ENCODE data around the gene KCTD3. TPM values are rescaled to one million over a fixed set of nuclear protein-coding genes. Genes with fewer than 3 reads are reported as not detected.

KCTD3 gene
- polyA plus RNA-seq, 1 donor (not counting 4 experiments of a cell fraction or from before 2014, with no cell fraction given) = 43.4 TPM

DNA sequence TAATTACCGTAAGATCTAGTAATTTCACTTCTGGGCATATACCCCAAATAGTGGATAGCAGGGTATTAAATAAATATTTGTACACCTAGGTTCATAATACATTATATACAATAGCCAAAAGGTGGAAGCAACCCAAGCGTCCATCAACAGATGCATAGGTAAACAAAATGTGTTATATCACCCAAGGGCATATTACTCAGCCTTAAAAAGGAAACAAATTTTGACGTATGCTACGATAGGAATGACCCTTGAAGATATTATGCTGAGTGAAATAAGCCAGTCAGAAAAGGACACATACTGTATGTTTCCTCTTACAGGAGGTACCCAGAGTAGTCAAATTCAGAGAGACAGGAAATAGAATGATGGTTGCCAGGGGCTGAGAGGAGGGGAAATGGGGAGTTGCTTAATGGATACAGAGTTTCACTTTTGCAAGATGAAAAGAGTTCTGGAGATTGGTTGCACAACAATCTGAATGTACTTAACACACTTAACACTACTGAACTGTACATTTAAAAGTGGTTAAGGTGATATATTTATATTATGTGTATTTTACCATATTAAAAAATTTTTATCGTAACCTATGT, 36.6 kb upstream of the KCTD3 start:
- Histone ChIP-seq H3K4me2 (ENCODE audit: control insufficient read depth, extremely low read depth, insufficient read depth, low read depth, low read length) (no peak overlapping the region), H2AFZ (ENCODE audit: control insufficient read depth, low read length) (no peak overlapping the region), H3K9ac (ENCODE audit: control insufficient read depth, extremely low read depth, insufficient read depth, low read length) (no peak overlapping the region), H3K4me1 (ENCODE audit: control insufficient read depth, extremely low read depth, insufficient read depth, low read length) (no peaks in the 10 kb centered on the region), H3K4me3 (ENCODE audit: control insufficient read depth in 2 of 3, extremely low read depth in 1 of 3, insufficient read depth in 2 of 3, low read depth in 1 of 3, low read length in 3 of 3) (no peak overlapping the region), H3K27me3 (ENCODE audit: control insufficient read depth, extremely low read depth, insufficient read depth, low read length) (no peaks in the 10 kb centered on the region), H3K79me2 (ENCODE audit: control insufficient read depth, insufficient read depth, low read length) (no peaks in the 10 kb centered on the region), H3K9me1 (ENCODE audit: control insufficient read depth, extremely low read depth, insufficient read depth, low read length) (no peaks in the 10 kb centered on the region), H3K27ac (ENCODE audit: control insufficient read depth, insufficient read depth, low read length) (no peak overlapping the region), H3K36me3 (ENCODE audit: control insufficient read depth in 2 of 2, extremely low read depth in 1 of 2, insufficient read depth in 2 of 2, low read length in 2 of 2) (no peaks in the 10 kb centered on the region), H3K9me3 (ENCODE audit: control insufficient read depth, low read depth, low read length) (no peaks in the 10 kb centered on the region), H4K20me1 (ENCODE audit: control insufficient read depth, extremely low read depth, insufficient read depth, low read length) (no peaks in the 10 kb centered on the region)
- dilution Hi-C loops (cut with MboI; ENCODE audit: extremely low pct_ligation_motif_present, low sequenced_read_pairs) = loop anchor here (25.0 kb wide), 2 partner anchors 718 to 868 kb away; no protein-coding TSS in a partner anchor
- no peak for TF ChIP-seq EZH2 (IDR thresholded peaks at IDR 0.05; ENCODE audit: low read length)
- DNase-seq (ENCODE audit: low read depth, low spot score) (no peak), FAIRE-seq (no peak)

DNA sequence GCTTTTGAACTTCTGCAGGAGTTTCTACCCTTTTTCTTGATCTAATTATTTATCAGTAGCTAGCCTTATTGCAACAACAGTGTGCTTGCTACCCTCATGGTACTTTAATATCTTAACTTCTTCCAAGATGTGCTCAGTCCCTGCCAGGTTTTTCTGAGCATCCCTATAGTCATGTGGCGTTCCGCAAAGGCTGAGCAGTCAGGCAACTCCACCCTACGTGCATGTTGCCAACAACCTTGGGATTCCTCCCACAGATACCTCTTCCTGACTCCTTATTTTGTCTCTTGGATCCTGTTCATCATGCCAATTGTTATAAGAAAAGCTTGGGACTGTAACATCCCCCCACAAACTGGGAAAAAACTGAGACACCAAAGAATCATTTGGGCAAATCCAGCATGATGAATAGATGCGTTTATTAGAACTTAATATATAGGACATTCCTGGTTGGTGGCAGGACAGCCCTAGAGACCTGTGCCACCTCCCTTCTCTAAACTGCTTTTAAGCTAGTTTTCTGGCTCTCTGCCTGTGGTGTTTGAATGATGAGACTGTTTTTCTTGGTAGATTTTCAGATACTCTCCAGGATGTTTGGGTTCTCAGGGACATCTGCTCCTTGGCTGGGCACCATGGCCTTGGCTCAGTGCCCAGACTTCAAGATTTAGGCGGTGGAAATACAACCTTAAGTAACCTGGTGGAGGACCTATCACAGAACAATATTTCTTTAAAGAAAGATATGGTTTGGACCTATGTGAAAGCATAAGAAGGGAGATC, 27.1 kb upstream of the KCTD3 start:
- H3K27me3 ChIP-seq (ENCODE audit: control insufficient read depth, extremely low read depth, insufficient read depth, low read length) = no peaks in the 10 kb centered on the region
- no peaks in the 10 kb centered on the region for H3K9me1 ChIP-seq (ENCODE audit: control insufficient read depth, extremely low read depth, insufficient read depth, low read length)
- dilution Hi-C loops (cut with MboI; ENCODE audit: extremely low pct_ligation_motif_present, low sequenced_read_pairs) = loop anchor here (25.0 kb wide), 2 partner anchors 728 to 878 kb away; no protein-coding TSS in a partner anchor
- no peak overlapping the region for H3K4me2 ChIP-seq (ENCODE audit: control insufficient read depth, extremely low read depth, insufficient read depth, low read depth, low read length)
- H4K20me1 ChIP-seq (ENCODE audit: control insufficient read depth, extremely low read depth, insufficient read depth, low read length) = no peaks in the 10 kb centered on the region
- H3K9ac ChIP-seq (ENCODE audit: control insufficient read depth, extremely low read depth, insufficient read depth, low read length) = no peak overlapping the region
- peaks cover 5% of the 10 kb centered on the region for H3K4me1 ChIP-seq (ENCODE audit: control insufficient read depth, extremely low read depth, insufficient read depth, low read length)
- H3K27ac ChIP-seq (ENCODE audit: control insufficient read depth, insufficient read depth, low read length) = no peak overlapping the region
- DNase-seq (ENCODE audit: low read depth, low spot score) (no peak), FAIRE-seq (no peak)
- no peaks in the 10 kb centered on the region for H3K79me2 ChIP-seq (ENCODE audit: control insufficient read depth, insufficient read depth, low read length)
- H3K9me3 ChIP-seq (ENCODE audit: control insufficient read depth, low read depth, low read length) = no peaks in the 10 kb centered on the region
- TF ChIP-seq, protein P1, sequence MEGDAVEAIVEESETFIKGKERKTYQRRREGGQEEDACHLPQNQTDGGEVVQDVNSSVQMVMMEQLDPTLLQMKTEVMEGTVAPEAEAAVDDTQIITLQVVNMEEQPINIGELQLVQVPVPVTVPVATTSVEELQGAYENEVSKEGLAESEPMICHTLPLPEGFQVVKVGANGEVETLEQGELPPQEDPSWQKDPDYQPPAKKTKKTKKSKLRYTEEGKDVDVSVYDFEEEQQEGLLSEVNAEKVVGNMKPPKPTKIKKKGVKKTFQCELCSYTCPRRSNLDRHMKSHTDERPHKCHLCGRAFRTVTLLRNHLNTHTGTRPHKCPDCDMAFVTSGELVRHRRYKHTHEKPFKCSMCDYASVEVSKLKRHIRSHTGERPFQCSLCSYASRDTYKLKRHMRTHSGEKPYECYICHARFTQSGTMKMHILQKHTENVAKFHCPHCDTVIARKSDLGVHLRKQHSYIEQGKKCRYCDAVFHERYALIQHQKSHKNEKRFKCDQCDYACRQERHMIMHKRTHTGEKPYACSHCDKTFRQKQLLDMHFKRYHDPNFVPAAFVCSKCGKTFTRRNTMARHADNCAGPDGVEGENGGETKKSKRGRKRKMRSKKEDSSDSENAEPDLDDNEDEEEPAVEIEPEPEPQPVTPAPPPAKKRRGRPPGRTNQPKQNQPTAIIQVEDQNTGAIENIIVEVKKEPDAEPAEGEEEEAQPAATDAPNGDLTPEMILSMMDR (optimal IDR thresholded peaks at IDR 0.05 in 1 of 3, IDR thresholded peaks at IDR 0.05 in 1 of 3, conservative IDR thresholded peaks at IDR 0.05 in 1 of 3; ENCODE audit: extremely low read depth in 1 of 3, insufficient read depth in 2 of 3, low read length in 3 of 3) = no peak
- TF ChIP-seq EZH2 (IDR thresholded peaks at IDR 0.05; ENCODE audit: low read length) = no peak
- H3K4me3 ChIP-seq (ENCODE audit: control insufficient read depth in 2 of 3, extremely low read depth in 1 of 3, insufficient read depth in 2 of 3, low read depth in 1 of 3, low read length in 3 of 3) = no peak overlapping the region
- H3K36me3 ChIP-seq (ENCODE audit: control insufficient read depth in 2 of 2, extremely low read depth in 1 of 2, insufficient read depth in 2 of 2, low read length in 2 of 2) = no peaks in the 10 kb centered on the region
- H2AFZ ChIP-seq (ENCODE audit: control insufficient read depth, low read length) = no peak overlapping the region
